OCI-LY7 (cell line): ENCODE data around the gene OR4L1.

Experiments
- CTCF ChIP-seq: fragments of 200-600 bp; sonication (generic); conservative IDR thresholded peaks from 2 replicates; pipeline ENCODE4 v1.5.1; 2014; ENCODE audit warnings: mild to moderate bottlenecking, antibody characterized with exemption, low read length, moderate library complexity, mixed read lengths
- EZH2phosphoT487 ChIP-seq: fragments of 200-600 bp; sonication (generic); IDR thresholded peaks from 2 replicates; pipeline ENCODE4 v1.6.1; 2018; ENCODE audit warnings: low read depth, borderline replicate concordance, mild to moderate bottlenecking, mixed run types, antibody characterized with exemption, low read length, moderate library complexity, mixed read lengths

GRCh38 chr14:20019257-20019865 is 40.5 kb upstream of the OR4L1 start, which contains the start of gene OR4K14:
- TF ChIP-seq CTCF: no peak
- no peak for TF ChIP-seq EZH2phosphoT487
